CMK (cell line): ENCODE measurements around the gene SFMBT1.

Experiments
- DNase-seq: peaks from one replicate; pipeline ENCODE4 v3.0.0-alpha.2; 2010; ENCODE audit warnings: low read depth

SFMBT1 gene

DNA sequence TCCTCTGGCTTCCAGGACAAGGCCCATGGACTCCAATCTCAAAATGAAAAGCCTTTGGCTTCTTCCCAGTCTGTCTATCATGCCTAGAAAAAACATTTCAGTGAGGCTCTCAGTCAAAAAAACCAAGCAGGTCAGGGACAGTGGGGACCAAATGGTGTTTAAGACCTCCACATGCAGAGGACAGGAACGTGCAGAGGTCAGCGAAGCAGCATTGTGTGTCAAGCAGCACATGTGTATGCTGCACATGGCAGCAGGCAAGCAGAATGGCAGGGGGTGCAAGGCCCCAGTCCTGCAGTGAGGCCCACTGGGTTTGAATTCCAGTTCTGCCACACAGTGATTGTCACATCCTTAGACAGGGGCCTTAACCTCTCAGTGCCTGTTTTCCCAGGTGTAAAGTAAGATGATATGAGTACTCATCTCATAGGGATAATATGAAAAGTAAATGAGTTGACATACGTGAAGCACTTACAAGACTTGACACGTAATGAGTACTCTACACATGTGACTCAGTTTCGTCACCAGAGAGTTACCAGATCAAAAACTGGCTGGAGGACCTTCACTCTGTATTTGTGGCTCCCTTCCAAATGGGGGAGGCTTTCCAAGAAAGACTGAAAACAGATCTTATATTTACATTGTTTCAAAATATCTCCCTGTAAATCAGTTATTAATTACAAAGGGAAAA is 159.7 kb downstream of the SFMBT1 start:
- no peak for DNase-seq

DNA sequence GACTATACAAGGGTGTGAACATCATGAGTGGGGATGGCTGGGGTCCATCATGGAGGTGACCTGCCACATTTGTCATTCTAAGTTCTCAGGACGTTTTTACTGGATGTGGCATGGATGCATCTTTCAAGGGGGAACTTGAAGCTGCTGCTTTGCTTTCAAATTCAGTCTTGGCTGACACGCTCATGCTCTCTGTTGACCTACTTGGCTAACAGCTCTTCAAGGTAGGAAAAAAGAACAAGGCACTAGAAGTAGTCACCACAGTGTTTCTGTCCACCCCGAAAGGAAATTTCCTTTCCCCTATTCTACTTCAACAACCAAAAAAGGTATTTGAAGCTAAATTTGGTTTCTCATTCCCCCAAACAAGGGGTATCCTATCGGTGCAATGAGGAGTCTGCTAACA is 163.5 kb downstream of the SFMBT1 start:
- DNase-seq: no peak

DNA sequence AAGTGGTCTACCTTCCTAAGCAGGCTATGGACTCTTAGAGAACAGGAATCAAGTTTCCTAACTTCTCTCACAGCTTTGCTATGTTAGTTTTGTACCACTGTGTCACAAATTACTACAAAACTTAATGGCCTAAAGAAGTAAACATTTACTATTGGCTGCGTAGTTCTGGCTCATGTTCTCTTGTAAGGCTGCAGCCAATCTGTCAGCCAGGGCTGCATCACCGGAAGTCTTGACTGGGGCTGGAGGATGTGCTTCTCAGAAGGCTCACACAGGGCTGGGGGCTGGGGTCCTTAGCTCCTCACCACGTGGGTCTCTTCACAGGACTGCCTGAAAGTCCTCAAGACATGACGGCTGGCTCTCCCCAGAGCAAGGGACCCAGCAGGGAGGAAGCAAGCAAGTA is 164.0 kb downstream of the SFMBT1 start:
- no peak for DNase-seq

DNA sequence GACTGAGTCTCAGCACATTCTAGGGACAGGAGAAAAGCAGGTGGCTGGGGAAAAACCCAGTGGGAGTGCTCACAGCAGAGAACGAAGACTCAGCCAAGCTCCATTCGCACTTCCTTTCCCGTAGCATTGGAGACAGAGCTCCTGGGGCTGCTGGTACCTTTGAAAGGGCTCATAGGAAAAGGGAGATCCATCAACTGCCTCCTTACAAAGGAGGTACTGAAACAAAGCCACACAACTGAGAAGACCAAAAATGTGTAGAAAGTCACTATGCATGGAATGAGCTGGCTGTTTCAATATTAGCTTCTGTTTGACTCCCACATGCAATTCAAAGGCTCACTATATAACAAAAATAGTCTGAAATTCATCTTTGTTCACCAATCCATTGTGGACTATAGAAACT is 165.4 kb downstream of the SFMBT1 start:
- DNase-seq: no peak

DNA sequence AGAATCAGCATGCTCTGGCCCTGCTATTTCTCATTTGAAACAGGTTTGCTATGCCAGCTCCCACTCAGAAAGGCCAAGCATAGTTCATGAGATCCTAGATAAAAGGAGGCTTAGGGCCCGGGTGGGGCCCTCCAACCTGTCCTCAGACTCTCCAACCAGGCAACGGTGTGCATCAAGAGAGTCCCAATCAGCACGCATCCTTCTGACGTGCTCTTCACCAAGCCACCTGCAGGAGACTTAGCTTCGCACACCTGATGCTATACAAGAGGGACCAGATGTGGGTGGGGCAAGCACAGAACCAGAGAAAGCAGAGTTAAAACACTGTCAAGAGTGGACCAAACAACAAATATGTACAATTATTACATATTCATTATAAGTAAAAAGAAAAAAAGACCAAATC is 165.8 kb downstream of the SFMBT1 start:
- no peak for DNase-seq

DNA sequence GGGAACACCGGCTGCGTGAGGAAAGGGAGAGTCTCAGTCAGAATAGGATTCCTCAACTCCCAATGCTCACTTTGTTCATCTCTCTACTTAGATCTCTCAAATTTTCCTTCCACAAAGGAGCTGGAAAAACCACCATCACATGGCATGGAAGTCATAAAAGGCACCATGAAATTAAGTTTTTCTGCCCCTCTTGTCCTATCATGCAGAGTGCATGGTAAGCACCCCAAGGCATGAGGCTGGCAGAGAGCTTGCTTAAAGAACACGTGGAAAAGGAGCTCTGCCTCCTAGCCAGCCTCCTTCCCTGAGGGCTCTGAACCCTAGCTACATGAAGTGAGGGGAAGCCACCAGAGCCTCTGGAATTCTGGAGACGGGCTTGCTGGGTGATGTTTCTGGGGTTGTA is 166.3 kb downstream of the SFMBT1 start:
- no peak for DNase-seq

DNA sequence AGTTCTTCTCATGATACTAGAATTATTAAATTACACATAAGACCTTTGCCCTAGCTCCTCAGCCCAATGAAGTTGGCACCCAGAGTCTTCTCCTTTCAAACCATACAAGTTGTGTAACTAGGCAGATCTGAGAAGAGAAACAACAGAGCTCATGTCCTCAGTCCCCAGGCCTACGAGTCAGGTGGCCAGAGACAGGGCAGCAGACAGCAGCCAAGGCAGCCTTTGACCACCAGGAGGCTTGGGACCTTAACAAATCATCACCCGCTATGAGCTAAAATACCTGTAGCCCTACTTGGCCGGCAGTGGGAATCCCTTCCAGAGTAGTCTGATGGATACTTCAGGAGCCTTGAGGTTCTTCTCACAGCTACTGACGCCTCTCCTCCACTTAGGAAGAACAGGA is 166.8 kb downstream of the SFMBT1 start:
- DNase-seq: no peak

DNA sequence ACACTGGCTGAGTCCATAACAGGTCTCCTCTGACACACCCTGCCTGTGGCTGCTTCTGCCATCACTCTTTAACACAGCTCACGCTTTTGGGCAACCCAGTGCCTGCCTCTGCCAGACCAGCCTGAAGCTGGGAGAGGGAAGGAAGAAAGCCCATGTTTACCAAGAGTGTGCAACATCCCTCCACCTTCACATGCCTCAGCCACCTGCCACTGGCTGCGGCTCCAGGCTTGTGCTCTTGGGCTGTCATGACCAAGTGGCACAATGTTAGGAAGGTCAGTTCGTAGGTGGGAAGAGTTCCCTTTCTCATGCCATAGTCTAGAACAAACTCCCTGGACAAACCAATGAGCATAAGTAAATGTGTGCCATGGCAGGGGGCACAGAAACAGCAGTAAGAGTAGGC is 168.8 kb downstream of the SFMBT1 start:
- no peak for DNase-seq

DNA sequence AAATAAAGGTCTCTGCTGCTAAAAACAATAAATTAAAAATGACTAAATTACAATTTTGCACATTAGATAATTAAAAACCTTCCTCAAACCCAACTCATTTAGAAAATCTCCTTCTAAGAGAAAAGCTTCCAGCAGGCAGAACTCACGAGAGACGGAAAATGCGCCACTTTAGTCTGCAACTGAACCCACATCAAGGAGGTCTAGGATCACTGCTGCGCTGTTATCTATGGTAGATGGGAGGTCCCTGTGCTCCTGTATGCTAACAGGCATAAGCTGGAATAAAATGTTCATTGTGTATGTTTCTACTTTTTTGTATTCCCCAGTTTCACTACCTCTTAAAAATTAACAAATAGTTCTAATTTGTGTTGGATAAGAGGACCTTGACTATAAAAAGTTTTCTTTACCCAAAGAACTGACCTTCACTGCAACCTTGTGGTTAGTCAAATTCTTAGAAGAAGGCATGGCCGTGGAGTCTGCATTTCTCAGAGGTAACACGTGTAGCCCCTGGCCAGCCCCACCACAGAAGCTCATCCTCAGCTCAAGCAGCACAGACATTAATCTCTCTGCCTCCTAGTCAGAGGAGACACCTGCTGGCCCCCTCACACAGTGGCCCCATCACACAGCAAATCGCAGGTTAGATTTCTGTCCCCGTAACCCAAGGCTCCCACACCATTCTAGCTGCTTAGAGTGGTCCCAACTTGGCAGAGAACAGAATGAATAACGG is 170.8 kb downstream of the SFMBT1 start:
- no peak for DNase-seq

DNA sequence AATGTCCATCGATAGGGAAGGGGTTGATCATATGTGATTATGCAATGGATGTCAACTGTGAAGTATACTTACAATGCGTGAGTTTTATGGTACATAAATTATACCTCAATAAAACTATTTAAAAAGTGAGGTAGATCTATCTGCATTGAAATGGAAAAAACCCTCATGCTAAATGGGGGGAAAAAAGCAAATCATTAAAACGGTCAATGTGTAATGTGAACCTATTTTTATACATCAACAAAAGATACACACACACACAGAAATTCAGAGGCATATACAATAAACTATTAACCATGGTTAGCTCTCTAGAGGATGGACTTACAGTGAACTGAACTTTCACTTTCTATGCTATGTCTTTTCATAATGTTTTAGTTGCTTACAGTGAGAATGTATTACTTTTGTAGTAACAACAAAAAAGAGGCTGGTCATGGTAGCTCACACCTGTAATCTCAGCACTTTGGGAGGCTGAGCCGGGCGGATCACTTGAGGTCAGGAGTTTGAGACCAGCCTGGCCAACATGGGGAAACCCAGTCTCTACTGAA is 171.6 kb downstream of the SFMBT1 start:
- DNase-seq: no peak

DNA sequence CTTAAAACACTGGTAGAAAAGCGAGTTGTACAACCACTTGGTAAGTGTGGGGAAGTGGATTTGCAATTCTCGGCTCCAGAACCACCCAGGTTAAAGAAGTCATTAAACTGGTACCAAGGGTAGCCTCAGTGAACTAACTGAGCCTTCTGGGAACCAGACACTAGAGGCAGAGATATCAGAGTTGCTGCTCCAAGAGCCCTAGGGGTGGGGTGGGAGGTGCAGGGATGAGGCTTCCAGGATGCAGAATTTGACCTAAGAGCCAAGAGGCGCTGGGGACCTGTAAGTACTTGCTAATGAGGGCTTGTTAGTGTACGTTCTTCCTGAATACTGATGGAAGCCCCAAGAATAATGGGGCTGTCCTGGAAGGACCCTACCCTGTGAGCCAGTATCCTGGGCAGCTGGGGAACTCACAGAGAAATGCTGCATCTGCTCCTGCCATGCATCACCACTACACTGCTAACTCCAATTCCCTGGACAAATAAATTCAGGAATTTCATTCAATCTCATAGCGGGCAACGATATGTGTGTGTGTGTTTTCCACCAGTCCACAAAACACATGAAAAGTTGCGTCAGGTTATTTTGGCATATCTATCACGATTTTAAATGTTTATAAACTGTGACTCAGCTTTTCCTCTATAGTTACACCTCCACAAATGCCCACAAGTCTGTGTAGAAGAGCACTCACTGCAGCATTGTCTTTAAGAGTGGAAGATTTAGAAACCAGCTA is 172.3 kb downstream of the SFMBT1 start:
- DNase-seq: no peak

DNA sequence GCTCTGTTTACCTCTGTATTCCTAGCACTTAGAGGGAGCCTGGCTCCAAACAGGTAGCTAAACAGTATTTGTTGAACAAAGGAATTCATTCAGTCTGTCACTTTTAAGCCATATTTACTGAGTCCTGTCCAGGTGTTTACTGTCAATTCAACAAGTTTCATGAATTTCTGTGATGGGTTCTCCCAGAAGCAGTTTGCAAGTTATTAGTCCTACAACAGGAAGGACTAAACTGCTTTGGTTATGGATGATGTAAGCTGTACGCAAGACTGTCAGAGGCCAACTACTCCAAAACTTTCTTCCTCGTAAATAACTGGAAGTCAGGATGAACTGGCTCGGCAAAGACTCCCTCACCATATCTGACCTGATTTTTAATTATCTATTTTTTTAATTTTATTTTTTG is 173.6 kb downstream of the SFMBT1 start:
- no peak for DNase-seq

DNA sequence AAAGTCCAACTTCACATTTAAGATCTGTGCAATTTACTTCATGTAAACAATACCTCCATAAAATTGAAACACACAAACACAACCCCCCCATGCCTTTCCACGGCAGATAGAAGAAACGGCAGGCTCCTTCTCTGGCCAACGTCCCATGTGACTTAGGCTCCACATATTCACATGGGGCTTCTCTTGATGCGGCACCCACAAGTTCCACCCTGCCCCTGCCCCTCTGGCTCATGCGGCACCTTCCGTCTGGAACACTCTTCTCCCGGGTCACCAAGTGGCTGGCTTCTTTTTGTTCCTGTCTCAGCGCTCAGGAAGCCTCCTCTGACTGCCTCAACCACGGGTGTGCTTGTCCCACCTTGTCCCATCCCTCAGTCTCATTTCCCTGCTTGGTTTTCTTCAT is 174.1 kb downstream of the SFMBT1 start:
- DNase-seq: no peak

DNA sequence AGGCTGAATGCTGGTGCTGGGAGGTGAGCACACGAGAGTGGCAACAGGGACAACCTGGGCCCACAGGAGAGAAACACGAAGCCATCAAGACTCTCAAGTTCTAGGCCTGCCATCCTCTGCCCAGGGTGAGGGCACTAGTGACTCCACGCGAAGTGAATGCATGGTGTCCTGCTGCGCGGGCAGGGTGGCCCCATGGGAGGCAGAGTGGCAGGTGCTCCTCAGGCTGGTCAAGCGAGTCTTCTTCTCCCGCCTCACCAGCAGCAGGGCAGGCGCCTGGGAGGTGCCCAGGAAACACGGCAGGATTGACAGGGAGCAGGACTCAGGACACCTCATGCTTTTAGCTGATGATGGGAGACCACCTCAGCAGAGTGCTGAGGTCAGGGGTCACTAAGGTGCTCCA is 175.4 kb downstream of the SFMBT1 start:
- DNase-seq: no peak

DNA sequence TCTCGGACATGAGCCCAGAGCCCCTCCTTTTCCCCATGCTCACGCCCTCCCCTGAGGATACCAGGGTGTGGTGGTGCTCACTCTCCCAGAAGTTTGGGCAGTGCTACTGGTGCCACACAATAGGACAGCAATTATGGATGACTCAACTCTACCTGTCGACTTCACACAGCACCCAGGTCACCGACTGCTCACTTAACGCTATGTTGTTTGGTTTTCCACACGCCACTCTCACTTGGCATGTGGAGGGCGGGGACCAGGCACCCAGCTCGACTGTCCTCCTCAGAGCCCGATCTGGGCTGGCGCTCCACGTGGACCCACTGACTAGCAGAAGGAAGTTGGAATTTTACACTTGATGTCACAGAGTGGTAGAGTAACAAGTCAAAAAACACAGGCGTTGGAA is 179.4 kb downstream of the SFMBT1 start:
- no peak for DNase-seq

DNA sequence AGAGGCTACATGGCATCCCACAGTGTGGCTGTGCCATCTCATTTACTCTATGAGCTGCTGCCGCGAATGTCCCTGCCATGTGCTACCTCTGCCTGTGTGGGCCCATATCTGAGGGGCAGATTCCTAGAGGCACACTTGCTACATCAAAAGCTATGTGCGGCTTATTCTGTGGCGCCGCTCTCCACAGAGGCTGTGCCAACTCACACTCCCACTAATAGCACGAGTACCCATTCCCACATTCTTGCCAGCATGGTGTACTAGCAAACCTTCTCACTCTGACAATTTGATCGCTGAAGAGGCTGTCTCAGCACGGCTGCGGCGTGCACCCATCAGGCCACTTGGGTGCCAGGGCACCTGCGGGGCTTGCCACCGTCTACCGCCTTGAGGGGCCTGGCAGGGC is 179.9 kb downstream of the SFMBT1 start:
- no peak for DNase-seq

DNA sequence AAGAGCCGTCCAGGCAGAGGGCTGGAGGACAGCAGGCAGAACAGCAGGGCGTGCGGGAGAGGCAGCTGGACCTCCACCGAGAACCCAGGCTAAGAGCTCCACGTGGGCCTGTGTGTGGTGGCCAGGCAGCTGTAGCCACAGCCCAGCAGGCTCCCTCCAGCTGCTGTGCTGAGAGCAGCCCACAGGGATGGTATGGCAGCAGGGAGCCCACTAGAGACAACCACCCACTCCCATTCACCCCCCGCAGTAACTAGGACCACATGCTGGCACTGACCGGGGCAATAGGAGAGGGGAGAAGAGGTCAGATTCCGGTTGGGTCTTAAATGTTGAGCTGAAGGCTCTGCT is 185.5 kb downstream of the SFMBT1 start:
- DNase-seq: no peak

DNA sequence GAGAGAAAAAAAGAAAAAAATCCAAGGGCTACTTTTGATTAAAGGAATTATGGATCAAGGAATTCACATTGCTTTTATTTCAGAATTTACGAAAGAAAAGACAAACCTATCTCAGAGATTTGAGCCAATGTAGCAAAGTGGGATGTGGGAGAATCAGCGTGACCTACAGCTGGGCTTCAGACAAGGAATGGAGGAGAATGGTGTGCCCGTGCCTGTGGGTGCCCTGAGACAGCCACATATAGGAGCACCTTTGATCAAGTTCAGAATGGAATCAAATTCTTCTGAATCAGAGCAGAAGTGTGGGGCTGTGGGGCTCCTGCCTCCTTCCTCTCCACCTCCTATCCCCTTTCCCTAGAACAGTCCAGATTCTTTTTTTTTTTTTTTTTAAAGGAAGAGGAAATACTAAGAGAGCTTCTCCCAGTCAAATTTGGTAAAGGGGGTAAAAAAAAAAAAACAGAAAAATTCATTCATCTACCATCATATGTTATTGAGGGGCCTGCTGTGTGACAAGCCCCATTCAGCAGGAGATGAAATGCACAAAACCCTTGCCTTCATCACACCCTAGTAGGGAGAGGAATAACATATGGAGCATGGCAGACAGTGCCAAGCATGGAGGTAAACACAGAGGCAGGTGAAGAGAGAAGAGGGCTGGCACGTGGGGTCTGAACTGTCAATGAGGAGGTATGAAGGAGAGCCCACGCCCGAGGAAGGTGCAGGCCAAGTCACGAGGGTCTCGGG is 186.0 kb downstream of the SFMBT1 start:
- no peak for DNase-seq

DNA sequence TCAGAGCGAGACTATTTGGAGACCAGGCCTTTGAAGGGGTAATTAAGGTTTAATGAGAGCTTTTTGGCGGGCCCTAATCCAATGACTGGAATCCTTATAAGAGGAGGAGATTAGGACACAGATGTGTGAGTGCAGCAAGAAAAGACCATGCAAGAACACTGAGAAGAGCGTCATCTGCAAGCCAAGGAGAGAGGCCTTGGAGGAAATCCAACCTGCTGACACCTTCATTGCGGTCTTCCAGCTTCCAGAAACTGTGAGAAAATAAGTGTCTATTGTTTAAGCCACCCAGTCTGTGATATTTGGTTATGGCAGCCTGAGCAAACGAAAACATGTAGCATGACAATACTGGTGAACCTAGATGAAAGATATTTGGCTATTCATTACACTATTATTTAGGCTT is 188.0 kb downstream of the SFMBT1 start:
- DNase-seq: no peak

DNA sequence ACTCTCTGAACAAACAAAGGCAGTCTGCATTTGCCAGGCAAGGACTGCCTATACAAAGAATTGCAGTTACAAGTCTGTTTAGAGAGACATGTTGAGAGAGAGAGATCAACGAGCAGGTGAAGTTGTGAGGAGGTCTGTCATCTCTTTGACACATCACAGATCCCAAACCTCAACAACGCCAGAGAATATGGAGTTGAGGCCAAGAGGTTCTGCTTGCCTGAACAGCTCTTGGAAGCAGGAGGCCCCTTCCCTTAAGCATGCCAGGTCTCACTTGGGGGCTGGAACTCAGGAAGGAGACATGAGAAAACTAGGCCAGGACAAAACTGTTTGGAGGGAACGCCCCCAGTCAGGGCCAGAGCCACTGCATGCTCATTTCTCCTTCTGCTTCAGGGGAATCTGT is 188.7 kb downstream of the SFMBT1 start:
- no peak for DNase-seq

DNA sequence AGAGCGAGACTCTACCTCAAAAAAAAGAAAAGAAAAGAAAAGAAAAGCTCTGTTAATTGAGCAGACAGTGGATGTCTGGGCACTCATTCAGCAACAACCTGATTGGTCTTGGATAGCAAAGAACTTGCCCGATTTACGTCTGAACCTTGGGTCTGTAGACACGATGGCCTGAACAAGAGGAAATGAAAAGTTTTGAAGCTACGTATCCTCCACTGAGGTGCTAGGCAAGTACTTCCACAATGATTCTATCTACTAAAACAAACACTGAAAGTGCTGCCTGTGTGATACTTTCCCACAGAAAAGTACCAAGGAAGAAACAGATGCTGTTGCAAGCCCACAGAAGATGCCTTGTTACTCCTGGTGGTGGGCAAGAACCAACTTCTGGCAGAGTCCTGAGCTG is 189.2 kb downstream of the SFMBT1 start:
- DNase-seq: no peak

DNA sequence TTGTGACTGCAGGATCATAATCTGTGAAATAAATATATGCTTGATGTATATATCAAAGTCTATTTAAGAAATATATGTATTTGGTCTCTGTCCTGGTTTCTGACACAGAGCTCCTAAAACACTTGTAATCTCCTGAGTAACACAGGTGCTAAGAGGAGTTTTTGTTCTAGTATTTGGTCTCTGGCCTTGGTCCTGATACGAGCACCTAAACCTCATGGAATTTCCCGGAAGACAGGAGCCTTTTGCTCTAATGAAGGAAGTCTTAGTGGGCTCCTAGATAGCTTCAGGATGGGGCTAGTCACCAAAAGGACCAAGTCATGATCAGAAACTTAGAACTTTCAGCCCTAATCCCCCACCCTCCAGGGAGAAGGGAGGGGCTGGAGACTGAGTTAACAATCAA is 191.9 kb downstream of the SFMBT1 start:
- DNase-seq: no peak
